AG09319 (cell line): ENCODE measurements around the gene GEMIN7.
A peak's percentile ranks its signal among the peaks of the same experiment; 100 is the strongest.

Source experiments
- DNase-seq: peaks from one replicate; pipeline ENCODE4 v3.0.0-alpha.2; 2010; ENCODE audit warnings: low read depth; ENCODE audit errors: extremely low read depth
- TF ChIP-seq, protein P1 (sequence below): IDR thresholded peaks from 2 replicates; pipeline ENCODE4 v1.5.1; 2011; ENCODE audit warnings: low read depth, mild to moderate bottlenecking, inconsistent platforms, low read length, moderate library complexity

Gene GEMIN7

DNA sequence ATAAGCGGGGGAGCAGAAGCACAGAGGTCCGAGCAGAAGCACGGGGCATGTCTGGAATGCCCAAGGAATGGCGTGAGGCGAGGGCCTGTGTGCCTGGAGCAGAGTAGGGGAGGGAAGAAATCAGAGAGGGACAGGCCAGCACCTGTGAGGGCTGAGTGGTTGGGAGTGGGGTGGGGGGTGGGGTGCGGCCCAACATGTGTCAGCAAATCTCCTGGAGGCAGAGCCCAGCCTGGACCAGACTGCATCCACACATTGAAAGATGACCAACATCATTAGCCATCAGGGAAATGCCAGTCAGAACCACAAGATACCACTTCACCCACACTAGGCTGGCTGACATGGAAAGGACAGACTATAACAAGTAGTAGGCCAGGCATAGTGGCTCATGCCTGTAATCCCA, 29.0 kb upstream of the GEMIN7 start:
- no peak for DNase-seq
- TF ChIP-seq, protein P1, sequence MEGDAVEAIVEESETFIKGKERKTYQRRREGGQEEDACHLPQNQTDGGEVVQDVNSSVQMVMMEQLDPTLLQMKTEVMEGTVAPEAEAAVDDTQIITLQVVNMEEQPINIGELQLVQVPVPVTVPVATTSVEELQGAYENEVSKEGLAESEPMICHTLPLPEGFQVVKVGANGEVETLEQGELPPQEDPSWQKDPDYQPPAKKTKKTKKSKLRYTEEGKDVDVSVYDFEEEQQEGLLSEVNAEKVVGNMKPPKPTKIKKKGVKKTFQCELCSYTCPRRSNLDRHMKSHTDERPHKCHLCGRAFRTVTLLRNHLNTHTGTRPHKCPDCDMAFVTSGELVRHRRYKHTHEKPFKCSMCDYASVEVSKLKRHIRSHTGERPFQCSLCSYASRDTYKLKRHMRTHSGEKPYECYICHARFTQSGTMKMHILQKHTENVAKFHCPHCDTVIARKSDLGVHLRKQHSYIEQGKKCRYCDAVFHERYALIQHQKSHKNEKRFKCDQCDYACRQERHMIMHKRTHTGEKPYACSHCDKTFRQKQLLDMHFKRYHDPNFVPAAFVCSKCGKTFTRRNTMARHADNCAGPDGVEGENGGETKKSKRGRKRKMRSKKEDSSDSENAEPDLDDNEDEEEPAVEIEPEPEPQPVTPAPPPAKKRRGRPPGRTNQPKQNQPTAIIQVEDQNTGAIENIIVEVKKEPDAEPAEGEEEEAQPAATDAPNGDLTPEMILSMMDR: no peak

DNA sequence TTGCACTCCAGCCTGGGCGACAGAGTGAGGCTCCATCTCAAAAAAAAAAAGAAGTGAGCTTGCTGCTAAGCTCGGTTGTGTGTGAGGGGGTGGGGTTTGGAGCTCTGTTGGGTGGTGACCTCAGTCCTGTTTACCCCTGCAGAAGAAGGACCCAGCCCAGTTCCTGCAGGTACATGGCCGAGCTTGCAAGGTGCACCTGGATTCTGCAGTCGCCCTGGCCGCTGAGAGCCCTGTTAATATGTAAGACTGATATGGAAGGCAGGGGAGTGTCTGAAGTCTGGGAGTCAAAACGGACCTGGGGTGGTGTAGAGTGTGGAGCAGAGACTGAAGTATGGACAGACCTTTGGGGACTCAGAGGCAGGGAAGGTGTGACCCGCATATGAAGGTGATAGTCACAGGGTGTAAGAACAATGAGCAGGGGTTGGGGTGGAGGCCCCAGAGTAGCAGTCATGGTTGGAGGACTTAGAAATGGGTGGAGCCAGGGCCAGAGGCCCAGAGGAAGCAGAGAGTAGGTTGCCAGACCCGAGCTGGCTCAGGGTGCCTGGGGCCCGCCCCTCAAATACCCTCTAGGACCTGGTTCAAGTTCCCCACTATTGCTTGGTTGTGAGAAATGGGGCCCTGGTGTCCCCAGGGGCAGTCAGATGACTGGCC, 27.0 kb upstream of the GEMIN7 start:
- TF ChIP-seq, protein P1: no peak
- DNase-seq: no peak

DNA sequence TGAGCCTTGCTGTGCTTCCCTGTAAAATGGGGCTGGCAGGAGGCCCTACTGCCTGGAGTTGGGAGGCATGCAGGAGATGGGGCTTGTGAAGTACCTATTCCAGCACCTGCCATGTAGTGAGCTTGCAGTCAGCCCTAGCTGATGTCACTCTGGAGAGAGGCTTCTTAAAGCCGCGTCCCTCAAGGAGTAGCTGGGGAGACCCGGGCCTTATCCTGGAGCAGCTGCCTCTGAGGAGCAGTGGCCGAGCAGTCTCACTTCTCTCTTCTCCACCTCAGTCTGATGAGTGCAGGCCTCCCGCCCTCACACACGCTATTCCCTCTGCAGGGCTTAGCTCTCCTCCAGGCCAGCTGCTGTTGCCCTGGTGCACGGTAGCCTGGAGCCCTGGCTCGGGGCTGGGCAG, 22.2 kb upstream of the GEMIN7 start:
- TF ChIP-seq, protein P1: no peak
- DNase-seq: no peak

DNA sequence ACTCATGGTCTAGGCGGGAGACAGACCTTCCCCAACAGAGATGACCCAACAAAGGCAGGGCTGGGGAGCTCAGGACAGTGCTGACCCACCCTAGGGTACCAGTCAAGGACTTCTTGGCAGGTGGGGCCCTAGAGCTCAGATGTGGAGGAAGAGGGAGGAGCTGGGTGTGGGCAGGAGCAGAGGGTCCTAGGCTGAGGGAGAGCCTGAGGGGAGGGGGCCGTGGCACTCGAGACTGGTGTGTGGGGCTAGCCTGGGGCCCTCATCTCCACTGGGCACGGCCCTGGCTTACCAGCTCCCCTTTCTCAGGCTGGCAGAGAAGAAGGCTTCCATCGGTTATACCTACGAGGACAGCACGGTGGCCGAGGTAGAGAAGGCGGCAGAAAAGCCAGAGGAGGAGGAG, 21.6 kb upstream of the GEMIN7 start:
- TF ChIP-seq, protein P1: no peak
- DNase-seq: no peak

DNA sequence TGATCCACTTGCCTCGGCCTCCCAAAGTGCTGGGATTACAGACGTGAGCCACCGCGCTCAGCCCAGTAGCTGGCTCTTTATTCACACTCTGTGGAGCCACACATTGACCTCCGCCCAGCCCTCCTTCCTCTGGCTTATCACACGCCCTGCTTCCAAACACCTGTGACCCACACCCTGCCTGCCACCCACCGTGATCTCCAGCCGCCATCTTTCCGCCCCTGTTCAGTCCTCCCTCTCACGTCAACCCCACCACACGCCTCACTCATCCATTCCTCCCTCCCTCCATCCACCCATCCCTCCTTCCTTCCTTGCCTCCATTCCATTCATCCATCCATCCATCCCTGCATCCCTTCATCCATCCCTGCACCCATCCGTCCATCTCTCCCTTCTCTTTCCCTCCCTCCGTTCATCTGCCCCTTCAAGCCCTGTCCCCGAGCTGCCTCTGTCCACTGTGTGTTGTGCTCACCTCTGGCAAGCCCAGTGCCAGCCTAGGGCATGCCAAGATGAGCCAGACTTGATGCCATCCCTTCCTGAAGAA, 20.4 kb upstream of the GEMIN7 start:
- DNase-seq: no peak
- TF ChIP-seq, protein P1: no peak

DNA sequence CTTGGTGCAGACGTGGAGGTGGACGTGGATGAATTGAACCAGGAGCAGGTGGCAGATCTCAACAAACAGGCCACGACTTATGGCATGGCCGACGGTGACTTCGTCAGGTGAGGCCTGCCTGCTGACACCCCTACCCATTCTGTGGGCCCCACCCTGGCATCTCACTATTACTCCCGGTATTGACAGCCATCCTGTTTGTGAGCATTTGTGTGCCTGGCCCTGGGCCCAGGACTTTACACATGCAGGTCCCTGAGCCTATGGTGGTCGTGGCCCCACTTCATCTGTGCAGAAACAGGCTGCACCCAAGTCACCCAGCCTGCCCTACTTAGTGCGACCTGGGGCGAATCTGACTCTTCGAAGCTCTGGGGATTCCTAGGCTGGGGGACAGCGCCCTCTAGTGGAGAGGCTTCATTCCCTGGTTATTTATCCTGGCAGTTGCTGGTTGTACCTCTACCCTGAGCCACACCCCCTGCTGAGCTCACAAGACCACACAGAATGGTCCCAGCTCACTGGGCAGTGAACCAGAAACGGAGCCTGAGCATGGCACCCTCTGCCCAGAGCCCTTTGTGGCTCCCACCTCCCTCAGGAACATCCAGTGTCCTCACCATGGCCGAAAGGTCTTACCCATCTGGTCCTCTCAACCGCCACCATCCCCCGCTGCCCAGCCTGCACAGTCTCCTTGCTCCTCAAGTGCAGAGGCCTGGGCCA, 19.6 kb upstream of the GEMIN7 start:
- DNase-seq: peak; percentile 24
- TF ChIP-seq, protein P1: peak; percentile 82

DNA sequence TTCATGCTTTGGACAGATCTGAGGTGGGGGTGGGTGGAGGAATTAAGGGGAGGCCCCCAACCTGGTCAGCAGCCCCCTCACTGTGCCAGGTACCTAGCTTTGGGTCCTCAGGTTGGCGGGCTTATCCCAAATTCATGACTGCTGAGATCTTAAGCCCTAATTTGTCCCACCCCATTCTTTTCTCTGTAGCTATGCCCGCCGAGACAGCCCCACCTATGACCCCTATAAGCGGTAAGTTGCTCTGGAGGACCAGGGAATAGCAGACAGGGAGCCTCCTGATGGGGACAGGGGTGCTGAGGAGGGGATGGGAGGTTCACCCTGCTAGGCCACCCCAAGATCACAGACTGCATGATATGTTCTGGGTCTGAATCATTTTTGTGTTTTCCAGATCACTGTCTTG, 17.1 kb upstream of the GEMIN7 start:
- TF ChIP-seq, protein P1: no peak
- DNase-seq: no peak
